GM19240 (cell line): ENCODE measurements around the gene MYH8.

Source experiments
- DNase-seq: peaks from one replicate; pipeline ENCODE4 v3.0.0; 2011; ENCODE audit warnings: low spot score; ENCODE audit not compliant: insufficient read length

The MYH8 gene

GRCh38 chr17:10384175-10384574 is 37.6 kb downstream of the MYH8 start:
- DNase-seq, result no peak

- DNase-seq, result no peak
Observed at GRCh38 chr17:10380631-10381408, 40.9 kb downstream of the MYH8 start.

GRCh38 chr17:10372906-10373305 is 48.8 kb downstream of the MYH8 start, which contains the start of gene MYH13:
MYH13 (minus strand) TSS chr17:10373006; CDS start chr17:10364530, 8,476 bp downstream.
- no peak for DNase-seq

GRCh38 chr17:10370016-10370608 is 51.6 kb downstream of the MYH8 start:
- no peak for DNase-seq

- no peak for DNase-seq
Observed at GRCh38 chr17:10369239-10369638, 52.5 kb downstream of the MYH8 start.

GRCh38 chr17:10368561-10368960 is 53.2 kb downstream of the MYH8 start:
- no peak for DNase-seq

- no peak for DNase-seq
Observed at GRCh38 chr17:10360578-10360977, 61.2 kb downstream of the MYH8 start.

- no peak for DNase-seq
Observed at GRCh38 chr17:10357768-10358167, 64.0 kb downstream of the MYH8 start.

- DNase-seq, result no peak
Observed at GRCh38 chr17:10354651-10355050, 67.1 kb downstream of the MYH8 start.

- DNase-seq, result no peak
Observed at GRCh38 chr17:10352893-10353292, 68.9 kb downstream of the MYH8 start.

- DNase-seq, result no peak
Observed at GRCh38 chr17:10349403-10349802, 72.3 kb downstream of the MYH8 start.

GRCh38 chr17:10344816-10345215 is 76.9 kb downstream of the MYH8 start:
- no peak for DNase-seq
